PC-3 (cell line): Measurements from ENCODE around the gene NYAP2. TPM values are rescaled to one million over a fixed set of nuclear protein-coding genes. Genes with fewer than 3 reads are reported as not detected.

ENCODE experiments used
- ATAC-seq: fragments of 200-7000 bp; cut with Tn5 transposase; 2 replicates; pipeline ENCODE4 v1.9.1; 2020; ENCODE audit warnings: mild to moderate bottlenecking, moderate library complexity
- BruUV-seq: library from RNA; stranded (reverse); fragments of 400-500 nt; replicated peaks from 2 replicates; lab custom pipeline; 2021; lab: Mats Ljungman, UMichigan
- CTCF ChIA-PET: fragments of 300-600 bp; sonication (Branson Sonifier 250); formaldehyde crosslinking; loops from one replicate; lab custom pipeline; 2022; ENCODE audit warnings: antibody characterized with exemption; lab: Charles Lee
- POLR2A ChIA-PET: fragments of 300-600 bp; sonication (Branson Sonifier 250); formaldehyde crosslinking; loops from one replicate; lab custom pipeline; 2022; ENCODE audit warnings: antibody characterized with exemption; ENCODE audit not compliant: unreplicated experiment; lab: Charles Lee
- DNase-seq: peaks from one replicate; pipeline ENCODE4 v3.0.0-alpha.2; 2015
- H2AFZ ChIP-seq: fragments of 300-600 bp; sonication (generic); 2 replicates; pipeline ENCODE4 v1.6.0; 2016; ENCODE audit warnings: antibody characterized with exemption, low read length
- H3F3A ChIP-seq: fragments of 300-600 bp; sonication (generic); one replicate; pipeline ENCODE4 v1.6.0; 2017; ENCODE audit warnings: antibody characterized with exemption, low read length, control low read depth, mild to moderate bottlenecking; ENCODE audit not compliant: unreplicated experiment
- H3K27ac ChIP-seq: fragments of 300-600 bp; sonication (generic); 2 replicates; pipeline ENCODE4 v1.5.1; 2016; ENCODE audit warnings: mild to moderate bottlenecking, low read length
- H3K27me3 ChIP-seq: fragments of 300-600 bp; sonication (generic); 2 replicates; pipeline ENCODE4 v1.6.1; 2016; ENCODE audit warnings: low read length, mixed read lengths
- H3K36me3 ChIP-seq: fragments of 300-600 bp; sonication (generic); 2 replicates; pipeline ENCODE4 v1.6.1; 2016; ENCODE audit warnings: low read depth, mixed run types, low read length, mixed read lengths
- H3K4me1 ChIP-seq: fragments of 300-600 bp; sonication (generic); 2 replicates; pipeline ENCODE4 v1.5.1; 2016; ENCODE audit warnings: low read length; ENCODE audit not compliant: insufficient read depth
- H3K4me2 ChIP-seq: fragments of 300-600 bp; sonication (generic); 2 replicates; pipeline ENCODE4 v1.6.0; 2016; ENCODE audit warnings: low read length
- H3K4me3 ChIP-seq: fragments of 300-600 bp; sonication (generic); 2 replicates; pipeline ENCODE4 v1.5.1; 2016; ENCODE audit warnings: mild to moderate bottlenecking, low read length, mixed read lengths
- H3K79me2 ChIP-seq: fragments of 300-600 bp; sonication (generic); 2 replicates; pipeline ENCODE4 v1.6.1; 2017; ENCODE audit warnings: low read length, mixed read lengths
- H3K9ac ChIP-seq: fragments of 300-600 bp; sonication (generic); 2 replicates; pipeline ENCODE4 v1.6.0; 2016; ENCODE audit warnings: mild to moderate bottlenecking, low read length
- H3K9me2 ChIP-seq: fragments of 300-600 bp; sonication (generic); replicated peaks from 2 replicates; pipeline ENCODE4 v1.6.1; 2016; ENCODE audit warnings: mixed run types, low read length, mixed read lengths
- H3K9me3 ChIP-seq: fragments of 300-600 bp; sonication (generic); 2 replicates; pipeline ENCODE4 v1.6.1; 2016; ENCODE audit warnings: low read length, mixed read lengths
- H4K20me1 ChIP-seq: fragments of 300-600 bp; sonication (generic); 2 replicates; pipeline ENCODE4 v1.6.1; 2016; ENCODE audit warnings: low read length, mixed read lengths
- EZH2 ChIP-seq: fragments of 300-600 bp; sonication (generic); IDR thresholded peaks from one replicate; pipeline ENCODE4 v1.6.1; 2017; ENCODE audit warnings: antibody characterized with exemption, mild to moderate bottlenecking, low read length; ENCODE audit not compliant: unreplicated experiment
- EZH2phosphoT487 ChIP-seq: fragments of 300-600 bp; sonication (generic); IDR thresholded peaks from 2 replicates; pipeline ENCODE4 v1.6.1; 2018; ENCODE audit warnings: mild to moderate bottlenecking, antibody characterized with exemption, low read length, borderline replicate concordance
- intact Hi-C: fragments of 100-400 bp; cut with micrococcal nuclease; formaldehyde crosslinking; loops from 2 replicates; pipeline ENCODE4 v1.9.0; 2023
- total RNA-seq: library from RNA; depleted of rRNA; stranded (reverse); fragments of >200 nt; gene quantifications from 2 replicates; pipeline ENCODE4 v1.2.3, GENCODE V29; 2014
- TF ChIP-seq, protein P1 (sequence below): fragments of 300-600 bp; sonication (generic); conservative IDR thresholded peaks from 2 replicates; pipeline ENCODE4 v1.5.1; 2017; ENCODE audit warnings: antibody characterized with exemption, low read depth, mild to moderate bottlenecking, low read length

The NYAP2 gene
- total RNA-seq, 1 experiment from 2014 or later = not detected

DNA sequence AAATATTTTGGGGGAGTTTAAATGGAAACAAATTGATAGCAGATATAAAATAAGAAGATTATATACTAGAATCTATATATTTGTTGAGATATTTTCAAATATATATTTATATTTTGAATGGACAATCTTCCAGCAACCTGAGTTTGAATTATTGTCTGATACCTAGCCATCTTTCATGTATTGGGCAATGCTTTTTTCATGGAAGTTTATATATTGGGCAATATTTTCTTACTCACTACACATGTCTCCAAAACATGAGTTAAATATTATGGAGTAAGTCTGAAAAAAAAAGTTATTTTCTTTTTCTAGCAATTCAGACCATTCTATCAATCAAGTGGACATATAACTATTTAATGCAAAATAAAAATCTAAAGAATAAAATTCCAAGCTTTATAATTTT, 295.2 kb downstream of the NYAP2 start:
- no peak overlapping the region for H2AFZ ChIP-seq
- intact Hi-C loops = no loop called here
- DNase-seq = no peak
- ChIA-PET POLR2A (no interaction called here), CTCF (no interaction called here)
- no peaks in the 10 kb centered on the region for H4K20me1 ChIP-seq
- H3K4me1 ChIP-seq = no peaks in the 10 kb centered on the region
- no peaks in the 10 kb centered on the region for H3F3A ChIP-seq
- H3K9me3 ChIP-seq = no peaks in the 10 kb centered on the region
- no peaks in the 10 kb centered on the region for H3K9me2 ChIP-seq
- no peaks in the 10 kb centered on the region for H3K36me3 ChIP-seq
- H3K27ac ChIP-seq = no peak overlapping the region
- H3K9ac ChIP-seq = no peak overlapping the region
- TF ChIP-seq EZH2 (no peak), EZH2phosphoT487 (no peak)
- TF ChIP-seq, protein P1, sequence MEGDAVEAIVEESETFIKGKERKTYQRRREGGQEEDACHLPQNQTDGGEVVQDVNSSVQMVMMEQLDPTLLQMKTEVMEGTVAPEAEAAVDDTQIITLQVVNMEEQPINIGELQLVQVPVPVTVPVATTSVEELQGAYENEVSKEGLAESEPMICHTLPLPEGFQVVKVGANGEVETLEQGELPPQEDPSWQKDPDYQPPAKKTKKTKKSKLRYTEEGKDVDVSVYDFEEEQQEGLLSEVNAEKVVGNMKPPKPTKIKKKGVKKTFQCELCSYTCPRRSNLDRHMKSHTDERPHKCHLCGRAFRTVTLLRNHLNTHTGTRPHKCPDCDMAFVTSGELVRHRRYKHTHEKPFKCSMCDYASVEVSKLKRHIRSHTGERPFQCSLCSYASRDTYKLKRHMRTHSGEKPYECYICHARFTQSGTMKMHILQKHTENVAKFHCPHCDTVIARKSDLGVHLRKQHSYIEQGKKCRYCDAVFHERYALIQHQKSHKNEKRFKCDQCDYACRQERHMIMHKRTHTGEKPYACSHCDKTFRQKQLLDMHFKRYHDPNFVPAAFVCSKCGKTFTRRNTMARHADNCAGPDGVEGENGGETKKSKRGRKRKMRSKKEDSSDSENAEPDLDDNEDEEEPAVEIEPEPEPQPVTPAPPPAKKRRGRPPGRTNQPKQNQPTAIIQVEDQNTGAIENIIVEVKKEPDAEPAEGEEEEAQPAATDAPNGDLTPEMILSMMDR = no peak
- no TSS peak for BruUV-seq
- H3K4me2 ChIP-seq = no peak overlapping the region
- no peaks in the 10 kb centered on the region for H3K27me3 ChIP-seq
- H3K79me2 ChIP-seq = no peaks in the 10 kb centered on the region
- ATAC-seq = no peak
- no peak overlapping the region for H3K4me3 ChIP-seq

DNA sequence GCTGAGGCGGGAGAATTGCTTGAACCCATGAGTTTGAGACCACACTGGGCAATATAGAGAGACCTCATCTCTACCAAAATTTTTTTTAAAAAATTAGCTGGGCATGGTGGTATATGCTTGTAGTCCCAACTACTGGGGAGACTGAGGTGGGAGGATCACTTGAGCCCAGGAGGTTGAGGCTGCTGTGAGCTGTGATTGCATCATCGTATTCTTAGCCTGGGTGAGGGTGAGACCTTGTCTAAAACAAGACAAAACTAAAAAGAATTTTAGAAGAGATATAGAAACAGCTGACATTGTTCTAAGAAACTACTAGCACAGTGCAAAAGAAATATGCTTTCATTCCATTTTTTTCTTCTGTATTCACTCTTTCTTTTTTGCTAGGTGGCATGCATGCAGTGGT, 298.4 kb downstream of the NYAP2 start:
- Histone ChIP-seq H3K4me3 (no peak overlapping the region), H3K4me2 (no peak overlapping the region), H3K79me2 (no peaks in the 10 kb centered on the region), H3F3A (no peaks in the 10 kb centered on the region), H3K9me3 (no peaks in the 10 kb centered on the region), H3K36me3 (no peaks in the 10 kb centered on the region), H3K27ac (no peak overlapping the region), H4K20me1 (no peaks in the 10 kb centered on the region), H3K9me2 (no peaks in the 10 kb centered on the region), H3K4me1 (no peaks in the 10 kb centered on the region), H2AFZ (no peak overlapping the region), H3K9ac (no peak overlapping the region), H3K27me3 (no peaks in the 10 kb centered on the region)
- TF ChIP-seq, protein P1 = no peak
- no peak for TF ChIP-seq EZH2
- no peak for TF ChIP-seq EZH2phosphoT487
- ChIA-PET CTCF (no interaction called here), POLR2A (no interaction called here)
- ATAC-seq (no peak), DNase-seq (no peak)
- intact Hi-C loops = no loop called here
- BruUV-seq = no TSS peak
